AG09319 (cell line): ENCODE data around the gene TMCC1.
"Not testable (repeated sequence)": the region's sequence is repeated elsewhere in the genome, so short reads cannot be mapped to it uniquely, and the experiment has no call there.

ENCODE experiments used
- DNase-seq: peaks from one replicate; pipeline ENCODE4 v3.0.0-alpha.2; 2010; ENCODE audit warnings: low read depth; ENCODE audit errors: extremely low read depth
- CTCF ChIP-seq: IDR thresholded peaks from 2 replicates; pipeline ENCODE4 v1.5.1; 2011; ENCODE audit warnings: low read depth, mild to moderate bottlenecking, inconsistent platforms, low read length, moderate library complexity

The TMCC1 gene

GRCh38 chr3:129705274-129705673 is 188.2 kb downstream of the TMCC1 start:
- no peak for TF ChIP-seq CTCF
- no peak for DNase-seq

GRCh38 chr3:129703913-129704312 is 189.6 kb downstream of the TMCC1 start:
- TF ChIP-seq CTCF = no peak
- no peak for DNase-seq

- DNase-seq = no peak
- no peak for TF ChIP-seq CTCF
Measured at GRCh38 chr3:129702934-129703712, 190.4 kb downstream of the TMCC1 start.

- no peak for DNase-seq
- TF ChIP-seq CTCF = no peak
Measured at GRCh38 chr3:129701161-129701560, 192.3 kb downstream of the TMCC1 start.

- DNase-seq = no peak
- TF ChIP-seq CTCF = no peak
Measured at GRCh38 chr3:129699612-129700011, 193.9 kb downstream of the TMCC1 start.

GRCh38 chr3:129699199-129699598 is 194.3 kb downstream of the TMCC1 start:
- TF ChIP-seq CTCF = no peak
- DNase-seq = no peak

- no peak for DNase-seq
- no peak for TF ChIP-seq CTCF
Measured at GRCh38 chr3:129697229-129697969, 196.1 kb downstream of the TMCC1 start.

- not testable (repeated sequence) for DNase-seq
Measured at GRCh38 chr3:129696430-129696829, 197.1 kb downstream of the TMCC1 start.
